ENCODE measurements around the gene WDR4. TPM values are rescaled to one million over a fixed set of nuclear protein-coding genes. Genes with fewer than 3 reads are reported as not detected.
"Not testable (repeated sequence)": the region's sequence is repeated elsewhere in the genome, so short reads cannot be mapped to it uniquely, and the experiment has no call there.

Gene WDR4
- total and polyA plus RNA-seq, 4 donors: 4.6 to 12.9 (median 9.2) TPM

GRCh38 chr21:42913476-42913875 lies 34.1 kb upstream of the WDR4 start:
- Histone ChIP-seq H3K9me3 (ENCODE audit: control insufficient read depth in 4 of 4, low read length in 3 of 4) (no peaks in the 10 kb centered on the region), H3K4me3 (ENCODE audit: low read depth in 1 of 3, low read length in 3 of 3) (no peak overlapping the region), H3K27me3 (ENCODE audit: control insufficient read depth in 4 of 4, insufficient read depth in 4 of 4, low read length in 3 of 4) (no peaks in the 10 kb centered on the region), H3K4me1 (ENCODE audit: control insufficient read depth in 4 of 4, insufficient read depth in 4 of 4, low read length in 3 of 4) (no peaks in the 10 kb centered on the region), H3K36me3 (ENCODE audit: control insufficient read depth in 4 of 4, insufficient read depth in 3 of 4, low read depth in 1 of 4, low read length in 3 of 4) (peaks cover 5 to 31% (median 20%) of the 10 kb centered on the region in 4 donors), H3K9ac (ENCODE audit: low read depth in 1 of 2, low read length in 2 of 2) (no peak overlapping the region), H3K27ac (ENCODE audit: low read depth in 1 of 2, low read length in 2 of 2) (no peak overlapping the region)
- TF ChIP-seq ATF3 (IDR thresholded peaks at IDR 0.05): no peak
- no peak for TF ChIP-seq FOXA1 (IDR thresholded peaks at IDR 0.05)
- no peak for TF ChIP-seq YY1 (IDR thresholded peaks at IDR 0.05)
- no peak for TF ChIP-seq NR2F2 (IDR thresholded peaks at IDR 0.05)
- no peak for TF ChIP-seq FOXA2 (IDR thresholded peaks at IDR 0.05)
- no peak for TF ChIP-seq HNF4A (conservative IDR thresholded peaks at IDR 0.05)
- TF ChIP-seq MAX (IDR thresholded peaks at IDR 0.05): no peak
- TF ChIP-seq CTCF (IDR thresholded peaks at IDR 0.05; ENCODE audit: low read depth, low read length, missing input control): no peak
- no peak for TF ChIP-seq TAF1 (conservative IDR thresholded peaks at IDR 0.05)
- no peak for TF ChIP-seq RAD21 (IDR thresholded peaks at IDR 0.05)
- DNase-seq (ENCODE audit: low spot score): no peak
- 86% methylated on average over 7 of the region's 7 CpGs for WGBS

- not testable (repeated sequence) for H3K9ac ChIP-seq (ENCODE audit: low read depth in 1 of 2, low read length in 2 of 2); H3K27me3 ChIP-seq (ENCODE audit: control insufficient read depth in 4 of 4, insufficient read depth in 4 of 4, low read length in 3 of 4)
- WGBS: 98% methylated on average over 6 of the region's 6 CpGs
Observed at GRCh38 chr21:42911920-42912319, 32.6 kb upstream of the WDR4 start.

GRCh38 chr21:42908484-42908883 lies 29.1 kb upstream of the WDR4 start:
- 97% methylated on average over 9 of the region's 9 CpGs for WGBS
- DNase-seq (ENCODE audit: low spot score); H3K4me1 ChIP-seq (ENCODE audit: control insufficient read depth in 4 of 4, insufficient read depth in 4 of 4, low read length in 3 of 4); H3K4me3 ChIP-seq (ENCODE audit: low read depth in 1 of 3, low read length in 3 of 3); H3K9me3 ChIP-seq (ENCODE audit: control insufficient read depth in 4 of 4, low read length in 3 of 4); H3K9ac ChIP-seq (ENCODE audit: low read depth in 1 of 2, low read length in 2 of 2); H3K27me3 ChIP-seq (ENCODE audit: control insufficient read depth in 4 of 4, insufficient read depth in 4 of 4, low read length in 3 of 4); H3K27ac ChIP-seq (ENCODE audit: low read depth in 1 of 2, low read length in 2 of 2): not testable (repeated sequence)
- H3K36me3 ChIP-seq (ENCODE audit: control insufficient read depth in 4 of 4, insufficient read depth in 3 of 4, low read depth in 1 of 4, low read length in 3 of 4): peaks cover 5 to 65% (median 42%) of the 10 kb centered on the region in 4 donors

More at GRCh38 chr21:42911920-42912319, 32.6 kb upstream of the WDR4 start:
- H3K36me3 ChIP-seq (ENCODE audit: control insufficient read depth in 4 of 4, insufficient read depth in 3 of 4, low read depth in 1 of 4, low read length in 3 of 4): peaks cover 5 to 38% (median 21%) of the 10 kb centered on the region in 4 donors
- not testable (repeated sequence) for H3K4me3 ChIP-seq (ENCODE audit: low read depth in 1 of 3, low read length in 3 of 3); DNase-seq (ENCODE audit: low spot score); H3K27ac ChIP-seq (ENCODE audit: low read depth in 1 of 2, low read length in 2 of 2); H3K4me1 ChIP-seq (ENCODE audit: control insufficient read depth in 4 of 4, insufficient read depth in 4 of 4, low read length in 3 of 4); H3K9me3 ChIP-seq (ENCODE audit: control insufficient read depth in 4 of 4, low read length in 3 of 4)

- Histone ChIP-seq H3K27ac (ENCODE audit: low read depth in 1 of 2, low read length in 2 of 2) (no peak overlapping the region), H3K27me3 (ENCODE audit: control insufficient read depth in 4 of 4, insufficient read depth in 4 of 4, low read length in 3 of 4) (no peaks in the 10 kb centered on the region), H3K4me1 (ENCODE audit: control insufficient read depth in 4 of 4, insufficient read depth in 4 of 4, low read length in 3 of 4) (no peaks in the 10 kb centered on the region), H3K4me3 (ENCODE audit: low read depth in 1 of 3, low read length in 3 of 3) (no peak overlapping the region), H3K9me3 (ENCODE audit: control insufficient read depth in 4 of 4, low read length in 3 of 4) (no peaks in the 10 kb centered on the region), H3K36me3 (ENCODE audit: control insufficient read depth in 4 of 4, insufficient read depth in 3 of 4, low read depth in 1 of 4, low read length in 3 of 4) (peaks cover 5 to 71% (median 49%) of the 10 kb centered on the region in 4 donors), H3K9ac (ENCODE audit: low read depth in 1 of 2, low read length in 2 of 2) (no peak overlapping the region)
- no peak for DNase-seq (ENCODE audit: low spot score)
- WGBS: 97% methylated on average over 16 of the region's 16 CpGs
- no peak for TF ChIP-seq NR2F2 (IDR thresholded peaks at IDR 0.05)
- no peak for TF ChIP-seq SP1 (IDR thresholded peaks at IDR 0.05)
- TF ChIP-seq RAD21 (IDR thresholded peaks at IDR 0.05): no peak
- TF ChIP-seq MAX (IDR thresholded peaks at IDR 0.05): no peak
- no peak for TF ChIP-seq ATF3 (IDR thresholded peaks at IDR 0.05)
- TF ChIP-seq FOXA1 (IDR thresholded peaks at IDR 0.05): no peak
- no peak for TF ChIP-seq RXRA (IDR thresholded peaks at IDR 0.05)
- no peak for TF ChIP-seq CTCF (IDR thresholded peaks at IDR 0.05; ENCODE audit: low read depth, low read length, missing input control)
- no peak for TF ChIP-seq EGR1 (IDR thresholded peaks at IDR 0.05; ENCODE audit: low read depth in 2 of 2)
- no peak for TF ChIP-seq JUND (IDR thresholded peaks at IDR 0.05)
Observed at GRCh38 chr21:42906233-42906632, 26.9 kb upstream of the WDR4 start.

All from liver (tissue), 9 donors.